ENCODE results near the gene TSSK6. TPM values are rescaled to one million over a fixed set of nuclear protein-coding genes. Genes with fewer than 3 reads are reported as not detected.

The TSSK6 gene
- total RNA-seq, 1 donor from 2014 or later = 3.0 TPM

DNA sequence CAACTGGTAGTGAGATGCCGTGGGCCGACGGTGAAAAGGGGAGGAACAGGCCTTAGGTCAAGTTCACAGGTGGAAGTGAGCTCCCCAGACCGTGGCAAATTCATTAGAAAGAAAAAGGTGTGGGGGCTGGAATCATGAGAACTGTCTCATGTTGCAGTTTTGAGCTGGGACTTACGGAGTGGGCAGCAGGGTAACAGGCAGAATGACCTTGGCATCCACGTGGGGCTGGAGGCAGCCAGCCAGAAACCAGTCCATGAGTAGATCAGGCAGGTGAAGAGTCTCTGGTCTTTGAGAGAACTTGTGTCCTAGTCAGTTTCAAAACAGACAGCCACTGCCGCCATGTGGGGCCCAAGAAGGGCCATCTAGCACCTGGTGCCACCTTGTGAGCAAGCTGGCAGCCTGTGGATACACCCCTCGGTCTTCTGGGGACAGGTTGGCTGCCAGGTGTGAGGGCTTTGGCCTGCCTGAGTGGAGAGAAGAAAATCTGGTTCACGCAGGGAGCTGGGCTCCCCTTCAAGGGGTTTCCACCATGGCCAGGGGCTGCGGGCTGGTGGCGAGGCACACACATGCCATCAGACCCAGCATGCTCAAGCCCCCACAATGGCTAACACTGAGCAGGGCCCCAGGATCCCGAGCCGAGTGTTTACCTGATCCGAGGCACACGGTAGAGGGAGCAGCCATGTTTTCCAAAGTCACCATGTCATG, 23.9 kb downstream of the TSSK6 start:
- H3K27me3 Mint-ChIP-seq (ENCODE audit: insufficient read depth) = no peaks in the 10 kb centered on the region
- peaks cover 34% of the 10 kb centered on the region for H3K4me1 Mint-ChIP-seq (ENCODE audit: low read depth)
- H3K27ac Mint-ChIP-seq = no peak overlapping the region
- intact Hi-C loops (cut with micrococcal nuclease) = no loop called here
- no peak overlapping the region for H3K4me3 Mint-ChIP-seq
- H3K9me3 Mint-ChIP-seq = no peaks in the 10 kb centered on the region
- no peak for DNase-seq (ENCODE audit: low spot score)
- peaks cover 12% of the 10 kb centered on the region for H3K36me3 Mint-ChIP-seq (ENCODE audit: low read depth)

DNA sequence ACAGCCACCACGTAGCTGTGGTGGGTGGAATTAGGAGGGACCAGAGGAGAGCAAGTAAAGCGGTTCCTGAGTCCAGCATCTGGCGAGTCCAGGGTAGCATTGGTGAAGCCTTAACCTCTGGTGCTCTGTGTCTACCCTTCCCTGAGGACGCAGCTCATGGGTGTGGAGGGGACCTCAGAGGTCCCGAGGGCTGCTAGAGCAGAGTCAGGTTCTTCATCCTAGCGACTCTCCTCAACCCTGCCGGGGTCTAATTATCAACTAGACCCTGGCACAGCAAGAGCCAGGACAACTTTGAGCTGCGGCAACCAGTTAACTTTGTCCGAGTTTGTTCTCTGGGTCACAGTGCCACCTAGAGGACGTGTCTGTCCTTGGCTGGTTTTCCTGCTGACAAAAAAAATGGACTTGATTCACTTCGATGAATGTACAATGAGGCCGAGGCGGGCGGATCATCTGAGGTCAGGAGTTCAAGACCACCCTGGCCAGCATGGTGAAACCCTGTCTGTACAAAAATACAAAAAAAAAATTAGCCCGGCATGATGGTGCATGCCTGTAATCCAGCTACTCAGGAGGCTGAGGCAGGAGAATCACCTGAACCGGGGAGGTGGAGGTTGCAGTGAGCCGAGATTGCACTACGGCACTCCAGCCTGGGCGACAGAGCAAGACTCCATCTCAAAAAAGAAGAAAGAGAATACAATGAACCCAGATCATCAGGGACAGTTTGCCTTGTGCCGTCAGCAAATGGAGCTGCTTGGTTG, 25.0 kb downstream of the TSSK6 start:
- Mint-ChIP-seq H3K36me3 (ENCODE audit: low read depth) (peaks cover 10% of the 10 kb centered on the region), H3K4me1 (ENCODE audit: low read depth) (peaks cover 34% of the 10 kb centered on the region), H3K4me3 (no peak overlapping the region), H3K27me3 (ENCODE audit: insufficient read depth) (no peaks in the 10 kb centered on the region), H3K27ac (peak overlapping the region; percentile 99), H3K9me3 (no peaks in the 10 kb centered on the region)
- DNase-seq (ENCODE audit: low spot score) = peak; percentile 71
- intact Hi-C loops (cut with micrococcal nuclease) = loop anchor here (1.0 kb wide), 3 partner anchors 124 to 344 kb away; no protein-coding TSS in a partner anchor

DNA sequence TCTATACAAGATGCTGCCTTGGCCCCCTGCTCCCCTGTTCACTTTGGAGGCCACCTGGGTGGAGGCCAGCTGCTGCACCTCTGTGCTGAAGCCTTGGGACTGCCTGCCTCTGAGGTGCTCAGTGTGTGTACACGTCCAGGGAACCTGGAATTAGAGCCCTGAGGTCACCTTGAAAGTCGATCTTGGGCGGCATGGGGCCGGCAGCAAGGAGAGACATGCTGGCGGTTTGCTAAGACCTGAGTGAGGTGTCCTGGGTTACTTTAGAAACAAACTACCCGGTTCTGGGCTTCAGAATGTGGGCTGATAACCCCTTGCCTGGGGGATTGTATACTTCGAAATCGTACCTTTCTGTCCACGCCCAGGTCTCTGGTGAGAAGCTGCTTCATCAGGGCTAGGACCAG, 25.5 kb downstream of the TSSK6 start:
- peaks cover 34% of the 10 kb centered on the region for H3K4me1 Mint-ChIP-seq (ENCODE audit: low read depth)
- no peak for DNase-seq (ENCODE audit: low spot score)
- intact Hi-C loops (cut with micrococcal nuclease) = loop anchor here (1.0 kb wide), 8 partner anchors 30 to 344 kb away; partner anchors contain the start of genes GATAD2A, MAU2 and SUGP1
- H3K4me3 Mint-ChIP-seq = no peak overlapping the region
- no peaks in the 10 kb centered on the region for H3K9me3 Mint-ChIP-seq
- H3K27ac Mint-ChIP-seq = peak overlapping the region; percentile 99
- no peaks in the 10 kb centered on the region for H3K27me3 Mint-ChIP-seq (ENCODE audit: insufficient read depth)
- peaks cover 7% of the 10 kb centered on the region for H3K36me3 Mint-ChIP-seq (ENCODE audit: low read depth)

DNA sequence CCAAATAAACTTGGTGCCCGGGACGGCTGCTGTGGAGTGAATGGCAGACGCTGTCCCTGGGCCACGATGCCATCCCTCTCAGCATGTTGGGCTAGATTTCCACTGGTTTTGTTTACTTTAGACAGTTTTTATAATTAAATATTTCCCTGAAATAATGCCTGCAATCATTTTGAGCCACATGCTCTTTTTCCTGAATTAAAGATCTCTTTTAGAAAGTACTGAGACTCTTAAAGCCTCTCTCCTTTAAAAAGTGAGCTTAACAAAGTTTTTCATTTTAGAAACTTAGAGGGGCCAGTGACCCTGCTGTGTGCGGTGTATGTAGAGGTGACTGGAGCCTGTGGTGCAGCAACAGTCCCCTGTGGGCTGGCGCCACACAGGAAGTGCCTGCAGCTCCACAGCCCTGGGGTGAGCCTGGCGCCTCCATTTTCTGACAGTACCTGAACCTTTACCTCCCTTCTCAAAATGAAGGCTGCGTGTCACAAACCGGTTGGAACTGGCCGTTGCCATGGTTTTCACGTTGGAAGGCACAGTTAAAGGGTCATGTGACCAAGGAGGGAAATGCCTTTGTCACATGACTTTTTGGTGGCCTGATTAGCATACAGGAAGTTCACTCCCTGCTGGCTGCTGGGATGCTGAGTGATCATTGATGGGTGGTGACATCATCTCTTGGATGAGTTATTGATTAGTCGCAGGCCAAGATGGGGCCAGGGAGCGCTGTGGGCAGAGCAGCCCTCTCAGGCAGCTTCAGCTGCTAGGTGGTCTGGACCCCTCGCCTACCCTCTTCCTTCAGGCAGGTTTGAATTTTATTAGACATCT, 26.3 kb downstream of the TSSK6 start:
- DNase-seq (ENCODE audit: low spot score) = peak; percentile 91

DNA sequence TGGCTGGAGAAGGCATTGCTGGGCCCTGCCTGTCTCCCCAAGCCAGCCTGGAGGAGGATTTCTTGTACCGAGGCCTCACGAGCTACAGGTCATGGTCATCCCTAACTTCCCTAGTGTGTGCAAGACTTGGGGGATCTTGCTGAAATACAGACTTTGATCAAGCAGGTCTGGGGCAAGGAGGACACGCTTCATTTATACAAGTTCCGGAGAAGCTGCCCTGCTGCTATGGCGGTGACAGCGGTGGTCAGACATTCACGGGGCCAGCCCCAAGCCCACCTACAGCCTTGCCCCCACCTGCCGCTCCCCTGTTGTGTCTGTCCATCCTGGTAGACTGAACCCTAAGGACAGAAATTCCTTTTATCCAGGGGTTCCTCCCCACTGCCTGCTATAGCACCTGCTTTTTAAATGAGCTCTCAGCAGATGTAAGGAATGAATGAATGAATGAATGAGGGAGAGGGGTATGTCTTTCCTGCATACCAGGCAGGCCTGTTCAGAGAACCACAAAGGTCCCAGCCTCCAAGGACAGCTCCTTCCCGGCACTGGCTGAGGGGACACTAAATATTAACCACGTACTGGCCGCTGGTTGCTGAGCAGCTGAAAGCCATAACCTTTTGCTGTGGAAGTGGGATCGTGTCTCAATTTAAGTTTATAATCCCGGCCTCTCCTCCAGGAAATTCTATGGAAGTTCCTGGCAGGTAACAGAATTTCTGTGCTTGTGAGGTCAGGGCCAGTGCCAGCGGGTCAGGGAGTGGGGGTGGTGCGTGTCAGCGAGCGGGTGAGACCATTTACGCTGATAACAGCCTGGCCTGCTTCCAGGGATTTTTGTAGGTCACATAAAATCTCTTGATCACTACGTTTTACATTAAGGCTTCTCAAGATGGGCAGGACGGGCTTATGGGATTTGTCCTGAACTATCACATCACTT, 27.1 kb downstream of the TSSK6 start:
- peaks cover 34% of the 10 kb centered on the region for H3K4me1 Mint-ChIP-seq (ENCODE audit: low read depth)
- peak overlapping the region; percentile 50 for H3K4me3 Mint-ChIP-seq
- no peak for DNase-seq (ENCODE audit: low spot score)
- peaks cover 5% of the 10 kb centered on the region for H3K36me3 Mint-ChIP-seq (ENCODE audit: low read depth)
- H3K27me3 Mint-ChIP-seq (ENCODE audit: insufficient read depth) = no peaks in the 10 kb centered on the region
- H3K9me3 Mint-ChIP-seq = no peaks in the 10 kb centered on the region
- intact Hi-C loops (cut with micrococcal nuclease) = no loop called here
- H3K27ac Mint-ChIP-seq = peak overlapping the region; percentile 99

More for the DNA sequence above, 26.3 kb downstream of the TSSK6 start:
- H3K9me3 Mint-ChIP-seq = no peaks in the 10 kb centered on the region
- intact Hi-C loops (cut with micrococcal nuclease) = loop anchor here (1.0 kb wide), 5 partner anchors 29 to 169 kb away; partner anchors contain the start of genes GATAD2A, MAU2 and SUGP1
- H3K4me3 Mint-ChIP-seq = peak overlapping the region; percentile 72
- no peaks in the 10 kb centered on the region for H3K27me3 Mint-ChIP-seq (ENCODE audit: insufficient read depth)
- peaks cover 34% of the 10 kb centered on the region for H3K4me1 Mint-ChIP-seq (ENCODE audit: low read depth)
- peak overlapping the region; percentile 99 for H3K27ac Mint-ChIP-seq
- peaks cover 3% of the 10 kb centered on the region for H3K36me3 Mint-ChIP-seq (ENCODE audit: low read depth)

DNA sequence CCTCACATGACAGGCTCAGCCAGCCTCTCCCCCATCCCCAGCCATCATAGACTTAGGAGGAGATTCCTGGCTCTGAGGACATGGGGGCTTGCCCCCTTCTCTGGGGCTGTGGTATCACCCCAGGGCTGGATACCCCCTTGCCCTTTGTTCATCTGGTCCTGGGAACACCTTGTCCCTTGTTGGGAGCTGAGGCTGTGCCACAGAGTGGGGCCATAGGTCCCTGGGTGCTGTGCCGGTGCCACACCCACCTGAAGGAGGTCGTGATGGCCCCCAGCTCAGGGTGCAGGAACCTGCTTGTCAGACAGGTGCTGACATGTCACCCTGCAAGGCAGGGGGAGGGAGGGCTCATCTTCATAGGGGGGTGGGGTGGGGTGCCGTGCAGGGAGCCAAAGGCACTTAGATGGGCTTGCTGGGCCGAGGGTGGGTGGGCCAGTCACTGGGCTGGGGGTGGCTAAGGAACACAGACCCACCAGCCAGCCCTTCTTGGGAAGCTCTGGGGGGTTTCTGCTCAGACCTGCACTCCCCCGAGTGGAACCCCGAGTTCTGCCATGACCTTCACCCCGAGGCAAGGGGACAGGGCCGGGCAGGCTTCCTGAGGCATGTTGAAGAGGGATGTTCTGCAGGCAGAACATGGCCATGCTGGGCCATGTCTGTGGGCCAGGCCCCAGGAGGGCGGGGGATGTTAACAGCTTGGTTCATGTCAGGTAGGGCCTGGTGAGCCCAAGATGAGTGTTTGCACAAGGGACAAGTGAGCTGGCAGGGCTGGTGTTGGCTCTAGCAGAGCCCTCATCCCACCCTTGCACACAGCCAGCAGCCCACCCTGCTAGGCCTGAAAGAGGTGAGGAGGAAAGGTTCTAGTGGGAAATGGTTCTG, 28.0 kb downstream of the TSSK6 start:
- Mint-ChIP-seq H3K27ac (peak overlapping the region; percentile 99), H3K9me3 (no peaks in the 10 kb centered on the region), H3K4me1 (ENCODE audit: low read depth) (peaks cover 40% of the 10 kb centered on the region), H3K4me3 (peak overlapping the region; percentile 50), H3K27me3 (ENCODE audit: insufficient read depth) (no peaks in the 10 kb centered on the region), H3K36me3 (ENCODE audit: low read depth) (peaks cover 7% of the 10 kb centered on the region)
- intact Hi-C loops (cut with micrococcal nuclease) = no loop called here
- DNase-seq (ENCODE audit: low spot score) = no peak

DNA sequence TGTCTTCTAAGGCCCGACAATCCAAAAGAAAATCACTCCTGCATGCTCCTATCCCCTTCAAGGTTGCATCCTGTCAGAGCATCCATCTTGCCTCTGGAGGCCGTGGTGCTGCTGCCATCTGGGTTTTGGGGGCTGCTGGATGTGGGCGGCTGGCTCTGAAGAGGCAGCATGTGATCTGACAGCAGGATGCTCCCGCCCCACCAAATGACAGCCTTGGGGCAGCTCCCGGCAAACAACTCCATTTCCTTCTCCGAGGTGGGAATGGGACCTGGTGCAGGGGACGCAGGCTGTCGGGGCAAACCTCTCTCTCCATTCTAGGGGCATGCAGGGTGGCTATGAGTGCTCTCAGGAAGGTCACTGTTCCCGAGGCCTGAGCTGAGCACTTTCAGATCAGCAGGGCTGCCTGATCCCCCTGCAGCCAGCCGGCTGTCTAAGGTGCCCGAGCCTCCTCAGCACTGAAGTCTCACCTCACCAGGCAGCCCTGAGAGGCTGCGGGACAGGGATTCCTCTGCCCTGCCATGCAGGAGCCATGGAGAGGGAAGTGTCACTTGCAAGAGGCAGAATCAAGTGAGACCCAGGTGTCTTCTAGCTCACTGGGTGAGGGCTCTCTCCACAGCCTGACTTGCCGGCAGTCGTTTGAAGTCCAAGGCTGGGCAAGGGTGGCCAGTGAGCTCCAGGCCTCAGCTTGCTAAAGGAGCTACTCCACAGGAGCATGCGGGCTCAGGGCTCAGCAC, 28.8 kb downstream of the TSSK6 start:
- no peak overlapping the region for H3K4me3 Mint-ChIP-seq
- H3K27ac Mint-ChIP-seq = peak overlapping the region; percentile 12
- no peak for DNase-seq (ENCODE audit: low spot score)
- H3K27me3 Mint-ChIP-seq (ENCODE audit: insufficient read depth) = no peaks in the 10 kb centered on the region
- H3K9me3 Mint-ChIP-seq = no peaks in the 10 kb centered on the region
- H3K36me3 Mint-ChIP-seq (ENCODE audit: low read depth) = peaks cover 7% of the 10 kb centered on the region
- peaks cover 42% of the 10 kb centered on the region for H3K4me1 Mint-ChIP-seq (ENCODE audit: low read depth)
- intact Hi-C loops (cut with micrococcal nuclease) = no loop called here

DNA sequence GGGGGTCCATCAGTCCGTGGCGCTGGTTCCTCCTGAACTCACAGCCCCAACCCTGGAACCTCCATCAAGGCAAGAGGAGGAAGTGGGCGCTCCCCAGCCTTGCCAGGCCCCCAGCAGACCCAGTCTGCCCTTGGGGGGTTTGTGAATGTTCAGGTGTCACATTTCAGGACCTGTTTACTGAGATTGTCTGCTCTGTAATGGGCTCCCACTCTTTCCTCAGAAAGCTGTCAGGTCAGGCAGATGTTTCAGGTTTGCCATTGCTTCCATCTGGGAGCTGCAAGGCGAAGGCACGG, 29.4 kb downstream of the TSSK6 start:
- intact Hi-C loops (cut with micrococcal nuclease) = no loop called here
- DNase-seq (ENCODE audit: low spot score) = no peak
- Mint-ChIP-seq H3K27ac (no peak overlapping the region), H3K4me1 (ENCODE audit: low read depth) (peaks cover 48% of the 10 kb centered on the region), H3K36me3 (ENCODE audit: low read depth) (peaks cover 7% of the 10 kb centered on the region), H3K27me3 (ENCODE audit: insufficient read depth) (no peaks in the 10 kb centered on the region), H3K9me3 (no peaks in the 10 kb centered on the region), H3K4me3 (no peak overlapping the region)

DNA sequence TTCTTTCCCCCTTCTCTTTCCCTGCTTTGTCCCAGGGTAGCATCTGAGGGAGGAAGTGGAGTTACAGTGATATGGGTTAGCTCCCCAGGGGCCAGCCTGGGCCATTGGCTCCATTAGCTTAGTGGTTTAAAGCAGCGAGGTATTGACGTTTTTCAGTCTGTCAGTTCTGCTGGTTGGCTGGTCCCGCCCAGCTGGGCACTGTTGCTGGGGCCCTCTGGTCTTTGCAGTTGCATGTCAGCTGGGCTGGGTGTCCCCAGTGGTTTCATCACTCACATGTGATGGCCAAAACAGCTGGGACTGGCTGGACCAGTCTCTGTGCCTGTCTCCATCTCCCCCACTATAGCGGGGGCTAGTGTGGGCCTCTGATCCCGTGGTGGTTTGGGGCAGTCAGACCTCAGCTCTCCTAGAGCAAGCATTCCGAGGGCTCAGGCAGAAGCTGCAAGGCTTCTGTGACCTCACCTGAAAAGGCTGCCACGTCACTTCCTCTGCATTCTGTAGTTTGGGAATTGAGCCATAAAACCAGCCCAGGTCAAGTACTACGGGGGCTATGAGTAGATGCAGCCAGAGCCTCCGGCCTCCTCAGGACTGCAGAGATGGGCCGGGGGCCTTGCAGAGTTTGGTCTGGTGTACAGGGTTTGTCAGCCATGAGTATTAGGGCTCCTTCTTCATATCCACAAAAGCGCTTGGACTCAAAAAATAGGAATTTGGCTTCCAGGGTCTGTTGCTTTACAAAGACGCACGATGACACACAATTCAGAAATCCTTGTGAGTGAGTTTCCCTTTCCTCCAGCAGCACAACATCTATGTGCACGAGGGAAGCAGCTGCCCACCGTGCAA, 30.0 kb downstream of the TSSK6 start:
- Mint-ChIP-seq H3K27me3 (ENCODE audit: insufficient read depth) (no peaks in the 10 kb centered on the region), H3K4me1 (ENCODE audit: low read depth) (peaks cover 50% of the 10 kb centered on the region), H3K4me3 (no peak overlapping the region), H3K9me3 (no peaks in the 10 kb centered on the region), H3K36me3 (ENCODE audit: low read depth) (peaks cover 4% of the 10 kb centered on the region), H3K27ac (no peak overlapping the region)
- intact Hi-C loops (cut with micrococcal nuclease) = no loop called here
- no peak for DNase-seq (ENCODE audit: low spot score)

DNA sequence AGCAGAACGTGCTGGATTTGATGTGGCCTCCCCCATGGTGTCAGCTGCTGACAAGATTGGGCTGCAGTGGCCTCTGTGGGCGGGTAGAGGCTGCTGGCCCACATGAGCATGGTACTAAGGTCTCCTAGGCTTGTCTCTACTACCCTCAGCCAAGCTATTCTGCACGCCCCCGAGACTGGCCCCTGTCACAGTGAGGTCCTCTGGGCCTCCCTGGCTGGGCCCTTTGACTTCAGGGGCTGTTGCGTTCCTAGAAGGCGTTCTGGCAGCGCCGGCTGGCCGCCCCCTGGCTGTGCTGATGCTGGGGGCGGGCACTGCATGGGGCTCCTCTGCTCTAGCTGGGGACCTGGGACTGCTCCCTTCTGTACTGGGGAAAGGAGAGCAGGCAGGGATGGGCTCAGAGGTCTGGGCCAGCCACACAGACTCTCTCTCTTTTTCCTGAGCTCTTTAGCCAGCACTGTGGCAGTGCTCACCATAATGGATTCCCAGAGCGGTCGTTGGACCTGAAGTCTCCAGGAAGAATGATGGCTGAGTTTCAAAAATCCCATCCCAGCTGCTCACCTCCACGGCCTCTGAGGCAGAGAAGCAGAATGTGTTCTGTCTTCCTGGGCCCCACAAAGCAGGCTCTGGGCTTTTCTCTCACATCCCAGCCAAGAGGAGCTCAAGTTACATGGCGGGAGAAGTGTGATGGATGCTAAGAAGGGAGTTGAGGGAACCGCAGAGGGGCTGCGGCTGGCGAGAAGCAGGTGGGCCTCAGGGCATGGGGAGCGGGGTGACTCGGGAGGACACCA, 32.3 kb downstream of the TSSK6 start:
- H3K9me3 Mint-ChIP-seq = no peaks in the 10 kb centered on the region
- H3K27me3 Mint-ChIP-seq (ENCODE audit: insufficient read depth) = no peaks in the 10 kb centered on the region
- H3K4me3 Mint-ChIP-seq = no peak overlapping the region
- H3K36me3 Mint-ChIP-seq (ENCODE audit: low read depth) = peaks cover 11% of the 10 kb centered on the region
- H3K27ac Mint-ChIP-seq = peak overlapping the region; percentile 57
- DNase-seq (ENCODE audit: low spot score) = no peak
- H3K4me1 Mint-ChIP-seq (ENCODE audit: low read depth) = peaks cover 37% of the 10 kb centered on the region
- intact Hi-C loops (cut with micrococcal nuclease) = no loop called here

Data from activated T-helper 1 cell treated with anti-CD3 and anti-CD28 coated beads, Interleukin-12 subunit alpha, Interleukin-12 subunit beta, Interleukin-2, Interleukin-4 antibody, amounts not matched to agents 30 ng/mL and 10 ng/mL and 1 ng/mL, durations not matched to agents 14 hours and 24 hours and 36 hours (primary cell).